Stomach (tissue), 9 donors: Measurements from ENCODE around the gene ZNF513. TPM values are rescaled to one million over a fixed set of nuclear protein-coding genes. Genes with fewer than 3 reads are reported as not detected.
A peak's percentile ranks its signal among the peaks of the same experiment; 100 is the strongest.

Source experiments
- DNase-seq, 2 donors: peaks; one replicate each; pipeline versions ENCODE4 v3.0.0 to v3.0.0-alpha.2; 2013 to 2019
- H3K27ac ChIP-seq, 5 donors: fragments of 200-600 bp in 4 of 5; sonication (generic) in 4 of 5; one replicate each; pipeline ENCODE4 v1.5.1; 2013 to 2019; ENCODE audit warnings: mild to moderate bottlenecking in 1 of 5, moderate library complexity in 1 of 5
- H3K27me3 ChIP-seq, 3 donors: fragments of 200-600 bp; sonication (generic); one replicate each; pipeline ENCODE4 v1.5.1; 2017 to 2019; ENCODE audit warnings: mixed run types in 1 of 3
- H3K36me3 ChIP-seq, 4 donors: fragments of 200-600 bp; sonication (generic); 1 replicate in 3 of 4; 2 replicates in 1 of 4; pipeline ENCODE4 v1.5.1; 2016 to 2019
- H3K4me1 ChIP-seq, 4 donors: fragments of 200-600 bp; sonication (generic); one replicate each; pipeline ENCODE4 v1.5.1; 2016 to 2019
- H3K4me3 ChIP-seq, 4 donors: fragments of 200-600 bp; sonication (generic) in 3 of 4; one replicate each; pipeline ENCODE4 v1.5.1; 2016 to 2019; ENCODE audit warnings: mild to moderate bottlenecking in 1 of 4
- H3K9me3 ChIP-seq, 4 donors: fragments of 200-600 bp; sonication (generic); one replicate each; pipeline ENCODE4 v1.5.1; 2016 to 2019
- EP300 ChIP-seq: sonication (generic); formaldehyde crosslinking; IDR thresholded peaks from one replicate; pipeline ENCODE4 v1.6.1; 2017; ENCODE audit warnings: antibody characterized with exemption
- POLR2A ChIP-seq, 4 donors: fragments of 450-650 bp; IDR thresholded peaks; one replicate each; pipeline ENCODE4 v1.6.1; 2016; ENCODE audit warnings: antibody characterized with exemption in 4 of 4, control low read depth in 2 of 4, mild to moderate bottlenecking in 1 of 4, moderate library complexity in 1 of 4
- POLR2AphosphoS5 ChIP-seq, 3 donors: sonication (generic); formaldehyde crosslinking; IDR thresholded peaks; one replicate each; pipeline ENCODE4 v1.6.1; 2016; ENCODE audit warnings: antibody characterized with exemption in 3 of 3
- WGBS, 5 donors: extraction: QIAGEN DNeasy Blood & Tissue Kit in 3 of 5; methylation state at CpG; one replicate each; pipeline versions ENCODE4 v1.1.5 to v1.1.7; 2013 to 2018; 5-methylcytosine and 5-hydroxymethylcytosine counted together
- intact Hi-C: fragments of 100-400 bp; cut with DNase I; formaldehyde crosslinking; loops from one replicate; pipeline ENCODE4 v1.15.1; 2023; ENCODE audit warnings: low total_unique reads
- polyA plus RNA-seq, 3 donors: library from polyadenylated mRNA; stranded (reverse); fragments of 200-250 nt; gene quantifications; one replicate each; pipeline ENCODE4 v1.2.3, GENCODE V29; 2013
- total RNA-seq, 5 donors: library from RNA; depleted of rRNA; stranded (reverse); fragments of >200 nt; gene quantifications; one replicate each; pipeline versions ENCODE4 v1.1.0 to v1.2.3, GENCODE V29; 2014 to 2016
- TF ChIP-seq, protein P1 (sequence below), 7 experiments: fragments of 450-650 bp in 4 of 7; fragments of 200-600 bp in 3 of 7; sonication (generic) in 3 of 7; IDR thresholded peaks; one replicate each; pipeline ENCODE4 v1.5.1; 2016 to 2019; ENCODE audit warnings: antibody characterized with exemption in 7 of 7, control low read depth in 2 of 7, mild to moderate bottlenecking in 1 of 7
- donor health status: healthy with polysubstance abuse.
- donor health status: Bipolar disorder and iron deficiency.
- donor health status: healthy.

ZNF513 gene
- total and polyA plus RNA-seq, 8 donors, result 10.3 to 58.9 (median 17.3) TPM

DNA sequence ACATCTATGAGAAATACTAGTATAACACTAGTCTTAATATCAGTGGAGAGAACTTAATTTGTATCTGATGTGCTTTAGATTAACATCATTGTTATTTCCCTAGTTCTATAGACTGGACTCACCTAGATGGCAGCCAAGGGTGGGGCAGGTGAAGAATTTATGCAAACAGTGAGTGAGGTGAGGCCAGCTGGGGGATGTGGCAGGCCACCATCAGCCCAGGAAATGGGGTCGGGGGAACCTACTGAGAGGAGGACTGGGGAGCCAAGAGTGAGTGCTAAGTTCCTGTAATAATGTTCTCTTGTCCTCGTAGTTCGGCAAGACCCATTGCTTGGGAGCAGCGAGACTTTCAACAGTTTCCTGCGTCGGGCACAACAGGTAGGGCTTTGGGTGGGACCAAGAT lies 7.6 kb downstream of the ZNF513 start:
- H3K36me3 ChIP-seq, result peaks cover 50 to 68% (median 66%) of the 10 kb centered on the region in 4 donors
- no peaks in the 10 kb centered on the region for H3K27me3 ChIP-seq
- H3K9me3 ChIP-seq, result no peaks in the 10 kb centered on the region
- TF ChIP-seq POLR2A (IDR thresholded peaks at IDR 0.05), result no peak
- no peak for TF ChIP-seq POLR2AphosphoS5 (IDR thresholded peaks at IDR 0.05)
- TF ChIP-seq, protein P1, sequence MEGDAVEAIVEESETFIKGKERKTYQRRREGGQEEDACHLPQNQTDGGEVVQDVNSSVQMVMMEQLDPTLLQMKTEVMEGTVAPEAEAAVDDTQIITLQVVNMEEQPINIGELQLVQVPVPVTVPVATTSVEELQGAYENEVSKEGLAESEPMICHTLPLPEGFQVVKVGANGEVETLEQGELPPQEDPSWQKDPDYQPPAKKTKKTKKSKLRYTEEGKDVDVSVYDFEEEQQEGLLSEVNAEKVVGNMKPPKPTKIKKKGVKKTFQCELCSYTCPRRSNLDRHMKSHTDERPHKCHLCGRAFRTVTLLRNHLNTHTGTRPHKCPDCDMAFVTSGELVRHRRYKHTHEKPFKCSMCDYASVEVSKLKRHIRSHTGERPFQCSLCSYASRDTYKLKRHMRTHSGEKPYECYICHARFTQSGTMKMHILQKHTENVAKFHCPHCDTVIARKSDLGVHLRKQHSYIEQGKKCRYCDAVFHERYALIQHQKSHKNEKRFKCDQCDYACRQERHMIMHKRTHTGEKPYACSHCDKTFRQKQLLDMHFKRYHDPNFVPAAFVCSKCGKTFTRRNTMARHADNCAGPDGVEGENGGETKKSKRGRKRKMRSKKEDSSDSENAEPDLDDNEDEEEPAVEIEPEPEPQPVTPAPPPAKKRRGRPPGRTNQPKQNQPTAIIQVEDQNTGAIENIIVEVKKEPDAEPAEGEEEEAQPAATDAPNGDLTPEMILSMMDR (IDR thresholded peaks at IDR 0.05), result no peak
- TF ChIP-seq EP300, result no peak
- H3K4me3 ChIP-seq, result no peak overlapping the region
- H3K4me1 ChIP-seq, result peaks cover 24 to 56% (median 50%) of the 10 kb centered on the region in 4 donors
- WGBS, 5 donors, result 78 to 88% (median 86%) methylated on average over 6 of the region's 6 CpGs
- intact Hi-C loops, result no loop called here
- peak overlapping the region in 1 of 5 donors; percentile 95 for H3K27ac ChIP-seq
- DNase-seq, result no peak

DNA sequence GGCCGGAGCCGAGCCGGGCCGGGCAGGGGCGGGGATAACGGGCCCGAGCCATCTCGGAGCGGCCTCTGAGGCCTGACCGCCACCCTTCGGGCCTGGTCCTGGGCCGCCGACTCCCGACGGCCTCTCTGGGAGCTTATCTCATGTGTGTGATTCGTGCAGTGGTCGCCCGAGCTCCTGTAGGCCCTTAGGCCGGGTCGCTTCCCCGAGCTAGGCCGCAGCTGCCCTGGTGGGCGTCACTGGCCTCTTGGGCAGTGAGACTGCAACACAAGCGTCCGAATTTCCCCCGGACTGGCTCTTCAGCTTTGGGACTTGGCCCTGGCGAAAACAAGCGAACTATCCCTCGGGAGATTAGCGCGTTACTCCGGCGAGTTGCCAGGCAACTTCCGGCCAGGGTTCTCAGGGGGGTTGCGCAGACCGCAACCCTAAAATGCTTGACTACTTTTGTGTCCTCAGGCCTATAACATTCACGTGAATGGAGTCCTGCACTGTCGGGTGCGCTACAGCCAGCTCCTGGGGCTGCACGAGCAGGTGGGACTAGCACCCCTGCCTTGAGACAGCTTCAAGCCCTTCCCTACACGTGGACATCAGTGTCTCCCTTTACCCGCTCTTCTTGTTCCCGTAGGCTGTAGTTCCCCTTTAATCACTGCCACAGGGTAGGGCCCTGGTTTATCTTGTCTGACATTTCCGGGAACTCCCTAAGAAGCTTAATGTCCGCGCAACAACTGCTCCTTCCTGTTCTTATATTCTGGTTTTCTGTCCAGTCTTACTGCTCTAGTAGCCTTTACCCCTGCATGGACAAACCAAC lies 9.5 kb downstream of the ZNF513 start:
- H3K27ac ChIP-seq, result peak overlapping the region; percentile 53 to 96 (median 94)
- TF ChIP-seq, protein P1 (IDR thresholded peaks at IDR 0.05), result no peak
- TF ChIP-seq POLR2AphosphoS5 (IDR thresholded peaks at IDR 0.05), result peak in 1 of 3 donors; percentile 3
- no peak for TF ChIP-seq POLR2A (IDR thresholded peaks at IDR 0.05)
- intact Hi-C loops, result no loop called here
- WGBS, 5 donors, result 0 to 1% (median 1%) methylated on average over 38 to 46 of the region's 46 CpGs
- no peaks in the 10 kb centered on the region for H3K9me3 ChIP-seq
- peak in 1 of 2 donors; percentile 65 for DNase-seq
- peak overlapping the region; percentile 91 to 97 (median 94) for H3K4me3 ChIP-seq
- no peaks in the 10 kb centered on the region for H3K27me3 ChIP-seq
- peaks cover 49 to 68% (median 66%) of the 10 kb centered on the region in 4 donors for H3K36me3 ChIP-seq
- peaks cover 24 to 46% (median 38%) of the 10 kb centered on the region in 4 donors for H3K4me1 ChIP-seq

DNA sequence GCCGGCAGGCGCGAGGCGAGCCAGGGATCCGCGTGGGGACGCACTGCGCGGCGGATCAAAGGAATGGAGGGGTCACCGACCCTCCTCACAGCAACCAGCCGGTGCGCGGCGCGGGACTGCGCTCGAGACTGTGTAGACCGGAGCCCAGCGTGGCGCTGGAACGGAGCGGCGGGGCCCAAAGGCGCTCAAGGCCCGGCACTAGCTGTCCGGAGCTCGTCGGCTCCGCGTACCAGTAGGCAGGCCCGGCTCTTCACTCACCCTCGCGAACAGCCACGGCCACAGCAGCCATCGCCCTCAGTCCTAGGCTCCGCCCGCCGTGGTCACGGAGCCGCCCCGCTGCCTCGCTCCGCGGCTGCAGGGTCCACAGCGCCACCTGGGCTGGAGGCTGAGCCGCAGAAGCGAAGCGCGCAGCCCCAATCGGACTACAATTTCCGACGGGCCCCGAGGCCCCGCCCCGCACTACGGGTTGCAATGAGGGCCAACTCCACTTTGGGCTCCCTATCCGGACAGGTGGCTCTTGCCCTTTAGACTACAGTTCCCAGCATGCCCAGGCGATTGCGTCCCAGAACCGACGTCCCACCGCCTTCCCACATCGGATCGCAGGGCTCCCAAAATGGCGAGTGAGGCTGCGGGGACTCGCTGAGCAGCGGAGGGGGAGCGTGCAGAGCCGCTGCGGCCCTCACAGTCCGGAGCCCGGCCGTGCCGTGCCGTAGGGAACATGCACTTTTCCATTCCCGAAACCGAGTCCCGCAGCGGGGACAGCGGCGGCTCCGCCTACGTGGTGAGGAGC lies 10.3 kb downstream of the ZNF513 start, which contains the start of the genes EIF2B4 and SNX17:
TSS of gene EIF2B4 (minus strand) at position 313 of the 790 bp plus-strand sequence. CDS start at position 289, 24 bp downstream.
TSS of gene SNX17 (plus strand) at position 591 of the 790 bp plus-strand sequence. CDS start at position 719, 128 bp downstream.
- H3K27me3 ChIP-seq, result no peaks in the 10 kb centered on the region
- H3K4me3 ChIP-seq, result peak within 1 kb of the TSS; percentile 91 to 97 (median 94)
- peak within 1 kb of the TSS; percentile 92 to 96 (median 94) for H3K27ac ChIP-seq
- peak; percentile 99 to 100 for DNase-seq
- 0 to 1% (median 1%) methylated on average over 7 to 85 of the region's 85 CpGs for WGBS, 5 donors
- TF ChIP-seq POLR2AphosphoS5 (IDR thresholded peaks at IDR 0.05) (peak; percentile 87 to 98 (median 91)), POLR2A (IDR thresholded peaks at IDR 0.05) (no peak)
- TF ChIP-seq, protein P1 (IDR thresholded peaks at IDR 0.05), result peak in 5 of 7 experiments; percentile 20 to 85 (median 43)
- H3K4me1 ChIP-seq, result peaks cover 24 to 46% (median 38%) of the 10 kb centered on the region in 4 donors
- no peaks in the 10 kb centered on the region for H3K9me3 ChIP-seq
- intact Hi-C loops, result no loop called here
- peaks cover 48 to 68% (median 66%) of the 10 kb centered on the region in 4 donors for H3K36me3 ChIP-seq

DNA sequence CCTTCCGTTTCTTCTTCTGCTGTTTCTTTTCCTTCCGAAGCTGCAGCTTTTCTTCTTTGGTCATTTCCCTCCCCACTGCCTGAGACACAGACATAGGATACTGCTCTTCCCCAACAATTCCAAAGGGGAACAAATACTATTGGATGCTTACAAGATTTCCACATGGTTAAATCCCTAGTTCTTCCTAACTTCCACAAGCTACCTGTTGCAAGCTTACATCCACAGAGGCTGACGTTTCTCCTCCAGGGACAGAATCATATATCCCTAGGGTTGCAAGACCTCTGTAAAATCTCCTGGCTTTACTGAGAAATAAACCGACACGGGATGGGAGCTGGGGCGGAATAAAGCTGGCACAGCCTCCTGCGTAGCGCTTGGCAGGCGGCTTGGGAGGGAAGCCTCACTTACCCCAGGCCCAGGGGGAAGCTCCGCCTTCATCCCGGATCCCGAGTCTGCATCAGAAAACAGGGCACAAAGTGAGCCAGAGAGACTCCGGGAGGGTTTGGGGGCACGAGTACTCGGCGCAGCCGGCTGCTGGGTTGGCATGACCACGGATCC lies 11.0 kb downstream of the ZNF513 start:
- intact Hi-C loops, result no loop called here
- TF ChIP-seq, protein P1 (IDR thresholded peaks at IDR 0.05), result peak in 1 of 7 experiments; percentile 7
- no peak for TF ChIP-seq POLR2AphosphoS5 (IDR thresholded peaks at IDR 0.05)
- Histone ChIP-seq H3K4me1 (peaks cover 24 to 46% (median 38%) of the 10 kb centered on the region in 4 donors), H3K9me3 (no peaks in the 10 kb centered on the region), H3K36me3 (peaks cover 47 to 68% (median 66%) of the 10 kb centered on the region in 4 donors), H3K27ac (peak overlapping the region; percentile 92 to 96 (median 94)), H3K27me3 (no peaks in the 10 kb centered on the region), H3K4me3 (peak overlapping the region; percentile 91 to 97 (median 94))
- peak in 1 of 2 donors; percentile 59 for DNase-seq
- WGBS, 5 donors, result 1 to 2% (median 2%) methylated on average over 12 to 18 of the region's 18 CpGs
